Body of pancreas (tissue), 4 donors: ENCODE data around the gene C17orf67.

Experiments
- CTCF ChIP-seq, 7 experiments: fragments of 450-650 bp in 4 of 7; fragments of 200-600 bp in 3 of 7; sonication (generic) in 3 of 7; IDR thresholded peaks; one replicate each; pipeline ENCODE4 v1.5.1; 2016 to 2019; ENCODE audit warnings: antibody characterized with exemption in 7 of 7
- POLR2A ChIP-seq, 3 donors: fragments of 450-650 bp; IDR thresholded peaks; one replicate each; pipeline ENCODE4 v1.6.1; 2016; ENCODE audit warnings: antibody characterized with exemption in 3 of 3, mild to moderate bottlenecking in 2 of 3

GRCh38 chr17:56819431-56820145, 14.1 kb downstream of the C17orf67 start:
- TF ChIP-seq CTCF (IDR thresholded peaks at IDR 0.05) (peak; percentile 69 to 98 (median 94)), POLR2A (IDR thresholded peaks at IDR 0.05) (no peak)
